Adrenal gland (tissue), 12 donors: ENCODE data around the gene ZNF500. TPM values are rescaled to one million over a fixed set of nuclear protein-coding genes. Genes with fewer than 3 reads are reported as not detected.
A peak's percentile ranks its signal among the peaks of the same experiment; 100 is the strongest.

ENCODE experiments used
- DNase-seq, 7 donors: peaks; one replicate each; pipeline ENCODE4 v3.0.0-alpha.2; 2019 to 2020
- H3K27ac ChIP-seq, 5 donors: fragments of 200-600 bp; sonication (generic) in 4 of 5; 1 replicate in 3 of 5; 2 replicates in 2 of 5; pipeline versions ENCODE4 v1.5.1 to v1.8.0; 2016 to 2020; ENCODE audit warnings: mild to moderate bottlenecking in 1 of 5
- H3K27me3 ChIP-seq: fragments of 200-600 bp; 2 replicates; pipeline ENCODE4 v1.8.0; 2021
- H3K36me3 ChIP-seq, 2 donors: fragments of 200-600 bp; replicated peaks in 1 of 2; 1 replicate in 1 of 2; 2 replicates in 1 of 2; pipeline versions ENCODE4 v1.5.1 to v1.8.0; 2018 to 2022
- H3K4me1 ChIP-seq, 2 donors: fragments of 200-600 bp; replicated peaks in 1 of 2; 1 replicate in 1 of 2; 2 replicates in 1 of 2; pipeline versions ENCODE4 v1.5.1 to v1.8.0; 2018 to 2021
- H3K4me3 ChIP-seq, 4 donors: fragments of 200-600 bp; sonication (generic) in 3 of 4; one replicate each; pipeline ENCODE4 v1.5.1; 2016 to 2018
- H3K9me3 ChIP-seq, 3 donors: fragments of 200-600 bp; sonication (generic) in 1 of 3; replicated peaks in 1 of 3; 1 replicate in 2 of 3; 2 replicates in 1 of 3; pipeline versions ENCODE4 v1.5.1 to v1.8.0; 2016 to 2021
- POLR2A ChIP-seq, 2 donors: fragments of 450-650 bp; IDR thresholded peaks; one replicate each; pipeline ENCODE4 v1.6.1; 2017; ENCODE audit warnings: antibody characterized with exemption in 2 of 2, mild to moderate bottlenecking in 2 of 2, moderate library complexity in 1 of 2
- WGBS, 4 donors: extraction: QIAGEN DNeasy Blood & Tissue Kit in 2 of 4; methylation state at CpG; one replicate each; pipeline versions ENCODE4 v1.1.5 to v1.1.7; 2013 to 2017; 5-methylcytosine and 5-hydroxymethylcytosine counted together
- intact Hi-C, 2 donors: fragments of 100-400 bp; cut with DNase I; formaldehyde crosslinking; loops; one replicate each; pipeline versions ENCODE4 v1.14.1 to v1.15.0; 2022 to 2023
- polyA plus RNA-seq, 3 donors: library from polyadenylated mRNA; stranded (reverse); fragments of 200-250 nt in 2 of 3; fragments of 350-450 nt in 1 of 3; fragmentation: Illumina TruSeq in 1 of 3; extraction: RNeasy Lipid Tissue Mini Kit (QIAGEN cat#74804) in 1 of 3; gene quantifications; one replicate each; pipeline ENCODE4 v1.2.3, GENCODE V29; 2013 to 2014
- total RNA-seq, 9 donors: library from RNA; depleted of rRNA in 4 of 9; stranded (reverse); fragments of >200 nt in 4 of 9; fragments of 120-200 nt in 1 of 9; fragmentation: NEBNext Ultra II Directional in 1 of 9; extraction: Animal tissue kit (Norgen Biotek cat#: 25700) in 1 of 9; gene quantifications; one replicate each; pipeline versions ENCODE4 v1.1.0 to v1.2.4, GENCODE V29; 2013 to 2023
- TF ChIP-seq, protein P1 (sequence below), 6 experiments: fragments of 450-650 bp in 4 of 6; fragments of 200-600 bp in 2 of 6; sonication (generic) in 1 of 6; IDR thresholded peaks; 1 replicate in 5 of 6; 2 replicates in 1 of 6; pipeline versions ENCODE4 v1.5.1 to v1.8.0; 2016 to 2021; ENCODE audit warnings: antibody characterized with exemption in 6 of 6, mild to moderate bottlenecking in 2 of 6, moderate library complexity in 1 of 6
- donor health status: healthy with polysubstance abuse.
- donor health status: Bipolar disorder and iron deficiency.
- donor health status: DM: yes; HTN: yes; CAD: no.
- donor health status: DM: no; HTN: no; CAD: no.
- donor health status: DM: no; HTN: no; CAD: no.
- donor health status: DM: yes; HTN: yes; CAD: no.

Gene ZNF500
- total and polyA plus RNA-seq, 12 donors, result 3.9 to 23.7 (median 11.4) TPM

DNA sequence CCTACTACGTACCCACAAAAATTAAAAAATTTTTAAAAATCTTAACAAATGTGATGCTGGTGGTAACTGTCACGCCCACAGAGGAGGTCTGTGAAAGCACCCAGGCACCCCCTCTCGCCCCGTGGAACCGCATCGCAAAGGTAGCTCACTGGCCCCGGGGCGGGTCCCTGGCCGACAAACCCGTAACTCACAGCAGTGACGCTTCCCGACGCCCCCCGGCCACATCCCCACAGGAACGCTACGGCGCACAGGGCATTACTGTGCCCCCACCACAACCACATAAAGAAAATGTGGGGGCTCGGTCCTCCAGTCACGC lies 33.3 kb downstream of the ZNF500 start:
- no peaks in the 10 kb centered on the region for H3K9me3 ChIP-seq
- no peak for TF ChIP-seq POLR2A (IDR thresholded peaks at IDR 0.05)
- TF ChIP-seq, protein P1, sequence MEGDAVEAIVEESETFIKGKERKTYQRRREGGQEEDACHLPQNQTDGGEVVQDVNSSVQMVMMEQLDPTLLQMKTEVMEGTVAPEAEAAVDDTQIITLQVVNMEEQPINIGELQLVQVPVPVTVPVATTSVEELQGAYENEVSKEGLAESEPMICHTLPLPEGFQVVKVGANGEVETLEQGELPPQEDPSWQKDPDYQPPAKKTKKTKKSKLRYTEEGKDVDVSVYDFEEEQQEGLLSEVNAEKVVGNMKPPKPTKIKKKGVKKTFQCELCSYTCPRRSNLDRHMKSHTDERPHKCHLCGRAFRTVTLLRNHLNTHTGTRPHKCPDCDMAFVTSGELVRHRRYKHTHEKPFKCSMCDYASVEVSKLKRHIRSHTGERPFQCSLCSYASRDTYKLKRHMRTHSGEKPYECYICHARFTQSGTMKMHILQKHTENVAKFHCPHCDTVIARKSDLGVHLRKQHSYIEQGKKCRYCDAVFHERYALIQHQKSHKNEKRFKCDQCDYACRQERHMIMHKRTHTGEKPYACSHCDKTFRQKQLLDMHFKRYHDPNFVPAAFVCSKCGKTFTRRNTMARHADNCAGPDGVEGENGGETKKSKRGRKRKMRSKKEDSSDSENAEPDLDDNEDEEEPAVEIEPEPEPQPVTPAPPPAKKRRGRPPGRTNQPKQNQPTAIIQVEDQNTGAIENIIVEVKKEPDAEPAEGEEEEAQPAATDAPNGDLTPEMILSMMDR (IDR thresholded peaks at IDR 0.05), result no peak
- H3K4me1 ChIP-seq, result peaks cover 4 to 10% of the 10 kb centered on the region in 2 donors
- intact Hi-C loops, result loop anchor here in 1 of 2 donors (10.0 kb wide), 1 partner anchor 221 kb away; the partner anchor contains the start of gene SEC14L5
- DNase-seq, result peak in 2 of 7 donors; percentile 27 to 63
- H3K27me3 ChIP-seq, result no peaks in the 10 kb centered on the region
- peak overlapping the region in 2 of 5 donors; percentile 27 to 87 for H3K27ac ChIP-seq
- 0 to 1% (median 1%) methylated on average over 14 to 19 of the region's 19 CpGs for WGBS, 4 donors
- H3K36me3 ChIP-seq, result peaks cover 0 to 16% of the 10 kb centered on the region in 2 donors
- peak overlapping the region in 3 of 4 donors; percentile 62 to 100 (median 79) for H3K4me3 ChIP-seq

DNA sequence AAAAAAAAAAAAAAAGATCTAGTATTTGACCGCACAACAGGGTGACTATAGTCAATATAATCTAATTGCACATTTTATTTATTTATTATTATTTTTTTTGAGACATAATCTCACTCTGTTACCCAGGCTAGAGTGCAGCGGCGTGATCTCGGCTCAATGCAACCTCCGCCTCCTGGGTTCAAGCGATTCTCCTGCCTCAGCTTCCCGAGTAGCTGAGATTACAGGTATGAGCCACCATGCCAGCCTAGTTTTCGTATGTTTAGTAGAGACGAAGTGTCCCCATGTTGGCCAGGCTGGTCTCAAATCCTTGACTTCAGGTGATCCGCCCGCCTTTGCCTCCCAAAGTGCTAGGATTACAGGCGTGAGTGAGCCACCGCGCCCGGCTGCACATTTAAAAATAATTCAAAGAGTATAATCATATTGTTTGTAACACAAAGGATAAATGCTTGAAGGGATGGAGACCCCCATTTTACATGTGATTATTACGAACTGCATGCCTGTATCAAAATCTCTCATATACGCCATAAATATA lies 33.7 kb downstream of the ZNF500 start:
- H3K4me1 ChIP-seq, result peaks cover 4 to 10% of the 10 kb centered on the region in 2 donors
- H3K4me3 ChIP-seq, result peak overlapping the region in 2 of 4 donors; percentile 79 to 100
- no peaks in the 10 kb centered on the region for H3K9me3 ChIP-seq
- H3K27me3 ChIP-seq, result no peaks in the 10 kb centered on the region
- peak overlapping the region in 1 of 5 donors; percentile 27 for H3K27ac ChIP-seq
- H3K36me3 ChIP-seq, result peaks cover 0 to 18% of the 10 kb centered on the region in 2 donors
- TF ChIP-seq, protein P1 (IDR thresholded peaks at IDR 0.05), result no peak
- no peak for TF ChIP-seq POLR2A (IDR thresholded peaks at IDR 0.05)
- intact Hi-C loops, result loop anchor here in 1 of 2 donors (10.0 kb wide), 1 partner anchor 222 kb away; the partner anchor contains the start of gene SEC14L5
- DNase-seq, result no peak
- 30 to 38% (median 32%) methylated on average over 15 to 17 of the region's 17 CpGs for WGBS, 4 donors

DNA sequence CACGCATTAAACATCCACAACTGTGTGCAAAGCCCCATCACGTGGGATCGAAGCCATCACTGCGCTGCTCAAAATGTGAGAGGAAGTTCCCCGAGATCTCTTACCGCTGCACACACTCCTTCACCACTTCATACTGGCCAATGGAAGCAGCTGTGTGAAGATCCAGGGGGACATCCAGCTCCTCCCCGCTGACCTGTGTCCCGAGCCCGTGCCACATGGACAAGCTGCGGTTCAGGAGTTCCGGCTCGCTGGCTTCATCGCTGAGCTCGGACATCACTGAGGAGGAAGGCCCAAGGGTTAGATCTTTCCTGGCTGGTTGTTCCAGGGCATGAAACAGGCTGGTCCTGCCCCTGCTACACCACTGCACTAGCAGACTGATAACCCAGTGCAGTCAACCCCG lies 37.1 kb downstream of the ZNF500 start:
- no peak for DNase-seq
- no peak overlapping the region for H3K27ac ChIP-seq
- H3K36me3 ChIP-seq, result peaks cover 0 to 31% of the 10 kb centered on the region in 2 donors
- H3K4me1 ChIP-seq, result peaks cover 4 to 10% of the 10 kb centered on the region in 2 donors
- intact Hi-C loops, result loop anchor here in 1 of 2 donors (10.0 kb wide), 1 partner anchor 225 kb away; the partner anchor contains the start of gene SEC14L5
- H3K27me3 ChIP-seq, result no peaks in the 10 kb centered on the region
- H3K9me3 ChIP-seq, result no peaks in the 10 kb centered on the region
- H3K4me3 ChIP-seq, result no peak overlapping the region
- 95 to 97% (median 96%) methylated on average over 7 to 15 of the region's 15 CpGs for whole genome bisulfite sequencing, 4 donors
- TF ChIP-seq POLR2A (IDR thresholded peaks at IDR 0.05), result no peak
- TF ChIP-seq, protein P1 (IDR thresholded peaks at IDR 0.05), result no peak

DNA sequence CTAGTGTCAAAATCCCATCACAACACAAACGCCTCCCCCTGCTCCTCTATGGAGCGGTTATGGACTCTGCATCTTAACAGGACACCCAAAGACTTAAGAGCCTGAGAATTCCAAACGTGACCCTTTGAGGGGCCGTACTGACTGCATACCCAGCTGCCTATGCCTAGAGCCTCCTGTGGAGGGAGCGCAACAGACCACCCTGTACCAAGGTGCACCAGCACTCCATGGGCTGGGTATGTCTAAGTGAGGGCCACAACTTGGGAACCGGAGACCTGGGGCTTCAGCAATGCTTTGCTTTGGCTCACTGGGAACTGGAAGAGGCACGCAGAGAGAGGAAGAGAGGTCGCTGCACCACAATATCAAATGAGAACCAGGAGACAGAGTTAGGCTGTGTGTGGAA lies 38.3 kb downstream of the ZNF500 start:
- Histone ChIP-seq H3K4me1 (peaks cover 4 to 10% of the 10 kb centered on the region in 2 donors), H3K27ac (no peak overlapping the region), H3K4me3 (no peak overlapping the region), H3K27me3 (no peaks in the 10 kb centered on the region), H3K36me3 (peaks cover 0 to 31% of the 10 kb centered on the region in 2 donors), H3K9me3 (no peaks in the 10 kb centered on the region)
- 94 to 98% (median 95%) methylated on average over 8 of the region's 8 CpGs for WGBS, 4 donors
- TF ChIP-seq, protein P1 (IDR thresholded peaks at IDR 0.05), result no peak
- no peak for TF ChIP-seq POLR2A (IDR thresholded peaks at IDR 0.05)
- DNase-seq, result no peak
- intact Hi-C loops, result no loop called here
